OCI-LY3 (cell line): Measurements from ENCODE around the gene CNTN5.

Source experiments
- H2AFZ ChIP-seq: fragments of 200-600, 300-600 bp; shearing (Covaris generic); 2 replicates; pipeline ENCODE4 v1.6.0; 2014; ENCODE audit warnings: antibody characterized with exemption, low read depth, low read length
- H3K27ac ChIP-seq: fragments of 200-600, 300-600 bp; sonication (generic); 2 replicates; pipeline ENCODE4 v1.5.1; 2014; ENCODE audit warnings: mild to moderate bottlenecking, low read length, moderate library complexity, mixed read lengths
- H3K27me3 ChIP-seq: fragments of 200-600, 300-600 bp; sonication (generic); 2 replicates; pipeline ENCODE4 v1.6.1; 2014; ENCODE audit warnings: low read depth, low read length, mixed read lengths
- H3K36me3 ChIP-seq: fragments of 200-600, 300-600 bp; sonication (generic); replicated peaks from 2 replicates; pipeline ENCODE3; 2014; ENCODE audit warnings: low read depth, low read length, mixed read lengths
- H3K4me1 ChIP-seq: fragments of 300-600, 200-600 bp; sonication (generic); 2 replicates; pipeline ENCODE4 v1.6.1; 2014; ENCODE audit warnings: low read length, mixed read lengths
- H3K4me2 ChIP-seq: fragments of 200-600, 300-600 bp; sonication (generic); 2 replicates; pipeline ENCODE4 v1.6.1; 2014; ENCODE audit warnings: low read length, mixed read lengths
- H3K4me3 ChIP-seq: fragments of 300-600, 200-600 bp; sonication (generic); 2 replicates; pipeline ENCODE4 v1.5.1; 2014; ENCODE audit warnings: antibody characterized with exemption, mild to moderate bottlenecking, low read length, moderate library complexity
- H3K79me2 ChIP-seq: fragments of 300-600, 200-600 bp; shearing (Covaris generic); 2 replicates; pipeline ENCODE4 v1.6.1; 2014; ENCODE audit warnings: mild to moderate bottlenecking, low read length, mixed read lengths
- H3K9ac ChIP-seq: fragments of 300-600, 200-600 bp; shearing (Covaris generic); 2 replicates; pipeline ENCODE4 v1.6.0; 2014; ENCODE audit warnings: mild to moderate bottlenecking, low read length, moderate library complexity
- H3K9me3 ChIP-seq: fragments of 200-600, 300-600 bp; shearing (Covaris generic); 2 replicates; pipeline ENCODE4 v1.6.1; 2014; ENCODE audit warnings: low read length, mixed read lengths; ENCODE audit not compliant: insufficient read depth
- H4K20me1 ChIP-seq: fragments of 200-600, 300-600 bp; sonication (generic); 2 replicates; pipeline ENCODE4 v1.6.1; 2016; ENCODE audit warnings: low read length, mixed read lengths; ENCODE audit not compliant: insufficient read depth
- EZH2phosphoT487 ChIP-seq: fragments of 200-600 bp; shearing (Covaris generic); IDR thresholded peaks from 2 replicates; pipeline ENCODE4 v1.6.1; 2018; ENCODE audit warnings: antibody characterized with exemption, mixed run types, low read depth
- TF ChIP-seq, protein P1 (sequence below): fragments of 200-600, 300-600 bp; sonication (generic); IDR thresholded peaks from 2 replicates; pipeline ENCODE4 v1.5.1; 2014; ENCODE audit warnings: antibody characterized with exemption, low read length, low read depth

CNTN5 gene

GRCh38 chr11:99634581-99634980, 613.8 kb downstream of the CNTN5 start:
- H3K9me3 ChIP-seq: no peaks in the 10 kb centered on the region
- H3K4me2 ChIP-seq: no peak overlapping the region
- no peak overlapping the region for H2AFZ ChIP-seq
- no peaks in the 10 kb centered on the region for H4K20me1 ChIP-seq
- no peak overlapping the region for H3K27ac ChIP-seq
- TF ChIP-seq EZH2phosphoT487: no peak
- TF ChIP-seq, protein P1, sequence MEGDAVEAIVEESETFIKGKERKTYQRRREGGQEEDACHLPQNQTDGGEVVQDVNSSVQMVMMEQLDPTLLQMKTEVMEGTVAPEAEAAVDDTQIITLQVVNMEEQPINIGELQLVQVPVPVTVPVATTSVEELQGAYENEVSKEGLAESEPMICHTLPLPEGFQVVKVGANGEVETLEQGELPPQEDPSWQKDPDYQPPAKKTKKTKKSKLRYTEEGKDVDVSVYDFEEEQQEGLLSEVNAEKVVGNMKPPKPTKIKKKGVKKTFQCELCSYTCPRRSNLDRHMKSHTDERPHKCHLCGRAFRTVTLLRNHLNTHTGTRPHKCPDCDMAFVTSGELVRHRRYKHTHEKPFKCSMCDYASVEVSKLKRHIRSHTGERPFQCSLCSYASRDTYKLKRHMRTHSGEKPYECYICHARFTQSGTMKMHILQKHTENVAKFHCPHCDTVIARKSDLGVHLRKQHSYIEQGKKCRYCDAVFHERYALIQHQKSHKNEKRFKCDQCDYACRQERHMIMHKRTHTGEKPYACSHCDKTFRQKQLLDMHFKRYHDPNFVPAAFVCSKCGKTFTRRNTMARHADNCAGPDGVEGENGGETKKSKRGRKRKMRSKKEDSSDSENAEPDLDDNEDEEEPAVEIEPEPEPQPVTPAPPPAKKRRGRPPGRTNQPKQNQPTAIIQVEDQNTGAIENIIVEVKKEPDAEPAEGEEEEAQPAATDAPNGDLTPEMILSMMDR: no peak
- no peak overlapping the region for H3K4me3 ChIP-seq
- no peaks in the 10 kb centered on the region for H3K36me3 ChIP-seq
- H3K79me2 ChIP-seq: no peaks in the 10 kb centered on the region
- no peaks in the 10 kb centered on the region for H3K4me1 ChIP-seq
- no peak overlapping the region for H3K9ac ChIP-seq
- no peaks in the 10 kb centered on the region for H3K27me3 ChIP-seq

GRCh38 chr11:99638073-99638553, 617.4 kb downstream of the CNTN5 start:
- Histone ChIP-seq H3K27me3 (no peaks in the 10 kb centered on the region), H2AFZ (no peak overlapping the region), H3K79me2 (no peaks in the 10 kb centered on the region), H3K4me2 (no peak overlapping the region), H3K4me3 (no peak overlapping the region), H3K4me1 (no peaks in the 10 kb centered on the region), H4K20me1 (no peaks in the 10 kb centered on the region), H3K9ac (no peak overlapping the region), H3K36me3 (no peaks in the 10 kb centered on the region), H3K27ac (no peak overlapping the region), H3K9me3 (no peaks in the 10 kb centered on the region)
- no peak for TF ChIP-seq EZH2phosphoT487
- TF ChIP-seq, protein P1: no peak

DNA sequence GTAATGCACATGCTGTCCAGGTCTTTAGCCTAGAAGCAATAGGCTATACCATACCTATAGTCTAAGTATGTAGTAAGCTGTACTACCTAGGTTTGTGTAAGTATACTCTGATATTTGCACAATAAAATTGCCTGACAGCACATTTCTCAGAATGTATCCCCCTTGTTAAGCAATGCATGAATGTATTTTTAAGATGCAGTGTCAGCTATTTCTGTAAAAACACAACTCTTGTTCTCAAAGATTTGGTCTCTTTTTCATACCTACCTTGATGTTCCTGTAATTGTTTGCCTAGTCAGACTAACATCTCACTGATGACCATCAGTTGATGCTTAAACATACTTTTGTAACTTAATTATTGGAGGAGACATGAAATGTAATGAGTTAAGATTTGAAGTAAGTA, 619.9 kb downstream of the CNTN5 start:
- Histone ChIP-seq H3K27ac (no peak overlapping the region), H3K9me3 (no peaks in the 10 kb centered on the region), H3K36me3 (no peaks in the 10 kb centered on the region), H4K20me1 (no peaks in the 10 kb centered on the region), H3K4me3 (no peak overlapping the region), H3K27me3 (no peaks in the 10 kb centered on the region), H3K9ac (no peak overlapping the region), H3K4me2 (no peak overlapping the region), H3K4me1 (no peaks in the 10 kb centered on the region), H2AFZ (no peak overlapping the region), H3K79me2 (no peaks in the 10 kb centered on the region)
- TF ChIP-seq EZH2phosphoT487: no peak
- TF ChIP-seq, protein P1: no peak

DNA sequence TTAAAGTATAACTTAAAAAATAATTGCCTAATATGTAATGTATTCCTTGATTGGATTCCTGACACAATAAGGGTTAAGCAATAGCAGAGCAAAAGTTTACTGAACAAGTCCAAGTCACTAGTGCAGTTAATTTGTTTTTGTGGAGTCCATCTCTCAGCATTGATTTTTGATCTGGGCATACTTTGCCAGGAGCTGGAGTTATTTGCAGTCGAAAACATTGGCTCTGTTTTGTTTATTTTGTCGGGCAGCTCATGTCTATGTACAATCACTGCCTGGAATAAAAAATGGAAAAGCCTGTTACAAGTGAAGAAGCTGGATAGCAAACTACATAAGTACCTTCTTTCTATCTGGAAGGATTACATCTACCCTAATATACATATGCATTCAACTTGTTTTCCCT, 625.2 kb downstream of the CNTN5 start:
- TF ChIP-seq, protein P1: no peak
- Histone ChIP-seq H3K27me3 (no peaks in the 10 kb centered on the region), H3K36me3 (no peaks in the 10 kb centered on the region), H3K4me2 (no peak overlapping the region), H3K4me3 (no peak overlapping the region), H4K20me1 (no peaks in the 10 kb centered on the region), H3K27ac (no peak overlapping the region), H3K9ac (no peak overlapping the region), H3K4me1 (no peaks in the 10 kb centered on the region), H3K79me2 (no peaks in the 10 kb centered on the region), H3K9me3 (no peaks in the 10 kb centered on the region; the same call in 1 of the 2 replicates), H2AFZ (no peak overlapping the region)
